ENCODE measurements around the gene FSTL3. TPM values are rescaled to one million over a fixed set of nuclear protein-coding genes. Genes with fewer than 3 reads are reported as not detected.
A peak's percentile ranks its signal among the peaks of the same experiment; 100 is the strongest.

Gene FSTL3
- total and polyA plus RNA-seq, 2 of the 13 experiments (the other 11 are each of a cell fraction or from before 2014, with no cell fraction given), result 13.5 to 15.6 TPM

- TF ChIP-seq ZNF496 (CRISPR knock-in tag; IDR thresholded peaks at IDR 0.05; ENCODE audit: insufficient replicate concordance) (no peak), NRL (CRISPR knock-in tag; IDR thresholded peaks at IDR 0.05; ENCODE audit: borderline replicate concordance) (peak; percentile 39; the same call in 1 of the 2 replicates), ZBTB33 (CRISPR knock-in tag; IDR thresholded peaks at IDR 0.05) (peak; percentile 48), NFKB2 (CRISPR knock-in tag; IDR thresholded peaks at IDR 0.05; ENCODE audit: borderline replicate concordance) (peak; percentile 66; the same call in 1 of the 2 replicates), HINFP (CRISPR knock-in tag; IDR thresholded peaks at IDR 0.05; ENCODE audit: low read depth) (no peak; the same call in 1 of the 2 replicates), SNAPC2 (CRISPR knock-in tag; IDR thresholded peaks at IDR 0.05) (no peak), RARG (CRISPR knock-in tag; IDR thresholded peaks at IDR 0.05; ENCODE audit: low read depth) (no peak), NFKBIZ (CRISPR knock-in tag; IDR thresholded peaks at IDR 0.05) (peak; percentile 74; the same call in 1 of the 2 replicates), RARA (CRISPR knock-in tag; IDR thresholded peaks at IDR 0.05) (peak; percentile 91), ZNF18 (CRISPR knock-in tag; IDR thresholded peaks at IDR 0.05; ENCODE audit: insufficient replicate concordance) (no peak), NFIB (CRISPR knock-in tag; IDR thresholded peaks at IDR 0.05; ENCODE audit: borderline replicate concordance) (no peak), SKIL (CRISPR knock-in tag; IDR thresholded peaks at IDR 0.05; ENCODE audit: borderline replicate concordance) (peak; percentile 87), MTA3 (CRISPR knock-in tag; IDR thresholded peaks at IDR 0.05) (no peak), KLF15 (CRISPR knock-in tag; IDR thresholded peaks at IDR 0.05; ENCODE audit: borderline replicate concordance) (no peak; the same call in 1 of the 2 replicates), ZFX (CRISPR knock-in tag; IDR thresholded peaks at IDR 0.05; ENCODE audit: low read depth) (peak; percentile 96), CREB3 (CRISPR knock-in tag; IDR thresholded peaks at IDR 0.05) (0 out of 2 replicates have a peak, but pooled peaks have one; percentile 37), UBTF (CRISPR knock-in tag; IDR thresholded peaks at IDR 0.05) (peak; percentile 66)
These were observed 15.3 kb upstream of the FSTL3 start (continued) for GRCh38 chr19:660793-661426.

All from HepG2 (cell line).